Lung (tissue), 12 donors: ENCODE results near the gene COL6A2. TPM values are rescaled to one million over a fixed set of nuclear protein-coding genes. Genes with fewer than 3 reads are reported as not detected.

ENCODE experiments used
- ATAC-seq: fragments of 200-7000 bp; cut with Tn5 transposase; one replicate; pipeline ENCODE4 v1.9.1; 2020; ENCODE audit warnings: moderate number of reproducible peaks; ENCODE audit not compliant: insufficient read depth, low FRiP score
- DNase-seq, 3 donors: peaks; one replicate each; pipeline ENCODE4 v3.0.0-alpha.2; 2013 to 2017
- H3K27ac ChIP-seq, 2 donors: one replicate each; pipeline ENCODE4 v1.5.1; 2013; ENCODE audit warnings: mild to moderate bottlenecking in 2 of 2, moderate library complexity in 2 of 2, control low read depth in 1 of 2, inconsistent platforms in 1 of 2, low read depth in 1 of 2, low read length in 1 of 2
- H3K27me3 ChIP-seq, 3 donors: one replicate each; pipeline ENCODE4 v1.5.1; 2013; ENCODE audit warnings: low read length in 2 of 3; ENCODE audit not compliant: control insufficient read depth in 3 of 3, insufficient read depth in 3 of 3
- H3K36me3 ChIP-seq, 4 donors: one replicate each; pipeline ENCODE4 v1.5.1; 2013; ENCODE audit warnings: low read length in 4 of 4, mild to moderate bottlenecking in 1 of 4, moderate library complexity in 1 of 4; ENCODE audit not compliant: control insufficient read depth in 4 of 4, insufficient read depth in 4 of 4
- H3K4me1 ChIP-seq, 5 donors: one replicate each; pipeline ENCODE4 v1.5.1; 2013; ENCODE audit warnings: low read length in 5 of 5, mild to moderate bottlenecking in 2 of 5, moderate library complexity in 1 of 5; ENCODE audit not compliant: control insufficient read depth in 5 of 5, insufficient read depth in 5 of 5
- H3K4me3 ChIP-seq: one replicate; pipeline ENCODE4 v1.5.1; 2013; ENCODE audit warnings: mild to moderate bottlenecking, control low read depth, moderate library complexity
- H3K9ac ChIP-seq, 2 donors: one replicate each; pipeline ENCODE4 v1.5.1; 2013; ENCODE audit warnings: low read length in 2 of 2, control low read depth in 1 of 2; ENCODE audit not compliant: insufficient read depth in 1 of 2
- H3K9me3 ChIP-seq, 4 donors: one replicate each; pipeline ENCODE4 v1.5.1; 2013; ENCODE audit warnings: low read length in 3 of 4, mild to moderate bottlenecking in 1 of 4, moderate library complexity in 1 of 4; ENCODE audit not compliant: control insufficient read depth in 4 of 4, insufficient read depth in 3 of 4
- WGBS, 2 donors: extraction: QIAGEN DNeasy Blood & Tissue Kit; methylation state at CpG; one replicate each; pipeline ENCODE4 v1.1.7; 2013; 5-methylcytosine and 5-hydroxymethylcytosine counted together
- polyA plus RNA-seq, 2 donors: library from polyadenylated mRNA; stranded (reverse); fragments of 200-250 nt; gene quantifications; one replicate each; pipeline ENCODE4 v1.2.1, GENCODE V29; 2013
- total RNA-seq, 2 donors: library from RNA; depleted of rRNA in 1 of 2; stranded (reverse); fragments of >200 nt in 1 of 2; gene quantifications; one replicate each; pipeline ENCODE4 v1.2.1, GENCODE V29; 2014 to 2021
- TF ChIP-seq, protein P1 (sequence below): IDR thresholded peaks from 2 replicates; pipeline ENCODE4 v1.5.1; 2012; ENCODE audit warnings: mild to moderate bottlenecking; ENCODE audit errors: control extremely low read depth, extremely low read depth
- donor health status: control.
- donor health status: control.
- donor health status: Bipolar disorder and iron deficiency.
- donor health status: healthy.
- donor health status: DM: yes; HTN: yes; CAD: no.

The COL6A2 gene
- total and polyA plus RNA-seq, 4 donors: 192 to 466 (median 292) TPM

DNA sequence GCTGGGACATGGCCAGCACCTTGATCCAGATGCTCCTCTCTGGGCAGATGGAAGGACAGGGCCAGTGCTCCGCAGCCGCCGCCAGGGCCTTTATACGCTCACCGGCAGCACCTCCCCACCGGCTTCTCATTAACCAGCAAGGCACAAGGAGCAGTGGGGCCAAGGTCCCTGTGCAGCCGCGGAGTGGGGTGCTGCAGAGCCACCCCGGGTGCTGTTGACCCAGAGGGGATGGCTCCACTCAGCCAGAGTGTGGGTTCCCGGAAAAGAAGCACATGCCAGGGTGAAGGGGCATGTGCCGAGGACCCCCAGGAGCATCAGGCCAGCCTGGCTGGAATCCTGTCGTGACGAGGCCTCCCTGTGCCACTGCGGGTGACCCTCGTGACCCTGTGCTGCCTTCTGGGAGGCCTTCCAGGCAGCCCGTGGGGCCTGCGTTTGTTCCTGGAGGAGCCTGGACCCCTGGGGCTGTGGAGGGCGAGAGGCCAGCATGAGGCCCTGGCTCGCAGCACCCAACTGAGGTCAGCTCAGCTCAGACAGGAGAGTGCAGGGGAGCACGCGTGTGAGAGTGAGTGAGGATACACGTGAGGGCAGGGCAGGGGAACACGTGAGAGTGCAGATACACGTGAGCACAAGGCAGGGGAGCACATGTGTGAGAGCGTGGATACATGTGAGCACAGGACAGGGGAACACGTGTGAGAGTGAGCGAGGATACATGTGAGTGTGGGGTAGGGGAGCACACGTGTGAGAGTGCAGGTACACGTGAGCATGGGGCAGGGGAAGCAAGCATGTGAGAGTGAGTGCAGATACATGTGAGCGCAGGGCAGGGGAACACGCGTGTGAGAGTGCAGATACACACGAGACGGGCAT is 57.8 kb downstream of the COL6A2 start, which contains the start of gene FTCD:
FTCD (minus strand) TSS at position 66 of the 864 bp plus-strand sequence; CDS start at position 10, 56 bp downstream.
- Histone ChIP-seq H3K9ac (no peak within 1 kb of the TSS), H3K27me3 (no peaks in the 10 kb centered on the region), H3K4me3 (no peak within 1 kb of the TSS), H3K36me3 (peaks cover 0 to 3% (median 0%) of the 10 kb centered on the region in 4 donors), H3K27ac (no peak within 1 kb of the TSS), H3K4me1 (peaks cover 0 to 13% (median 6%) of the 10 kb centered on the region in 5 donors), H3K9me3 (peaks cover 0 to 1% (median 0%) of the 10 kb centered on the region in 4 donors)
- TF ChIP-seq, protein P1, sequence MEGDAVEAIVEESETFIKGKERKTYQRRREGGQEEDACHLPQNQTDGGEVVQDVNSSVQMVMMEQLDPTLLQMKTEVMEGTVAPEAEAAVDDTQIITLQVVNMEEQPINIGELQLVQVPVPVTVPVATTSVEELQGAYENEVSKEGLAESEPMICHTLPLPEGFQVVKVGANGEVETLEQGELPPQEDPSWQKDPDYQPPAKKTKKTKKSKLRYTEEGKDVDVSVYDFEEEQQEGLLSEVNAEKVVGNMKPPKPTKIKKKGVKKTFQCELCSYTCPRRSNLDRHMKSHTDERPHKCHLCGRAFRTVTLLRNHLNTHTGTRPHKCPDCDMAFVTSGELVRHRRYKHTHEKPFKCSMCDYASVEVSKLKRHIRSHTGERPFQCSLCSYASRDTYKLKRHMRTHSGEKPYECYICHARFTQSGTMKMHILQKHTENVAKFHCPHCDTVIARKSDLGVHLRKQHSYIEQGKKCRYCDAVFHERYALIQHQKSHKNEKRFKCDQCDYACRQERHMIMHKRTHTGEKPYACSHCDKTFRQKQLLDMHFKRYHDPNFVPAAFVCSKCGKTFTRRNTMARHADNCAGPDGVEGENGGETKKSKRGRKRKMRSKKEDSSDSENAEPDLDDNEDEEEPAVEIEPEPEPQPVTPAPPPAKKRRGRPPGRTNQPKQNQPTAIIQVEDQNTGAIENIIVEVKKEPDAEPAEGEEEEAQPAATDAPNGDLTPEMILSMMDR: no peak
- ATAC-seq: no peak
- DNase-seq: peak in 1 of 3 donors; percentile 9
- 85 to 91% methylated on average over 34 of the region's 34 CpGs for WGBS, 2 donors

DNA sequence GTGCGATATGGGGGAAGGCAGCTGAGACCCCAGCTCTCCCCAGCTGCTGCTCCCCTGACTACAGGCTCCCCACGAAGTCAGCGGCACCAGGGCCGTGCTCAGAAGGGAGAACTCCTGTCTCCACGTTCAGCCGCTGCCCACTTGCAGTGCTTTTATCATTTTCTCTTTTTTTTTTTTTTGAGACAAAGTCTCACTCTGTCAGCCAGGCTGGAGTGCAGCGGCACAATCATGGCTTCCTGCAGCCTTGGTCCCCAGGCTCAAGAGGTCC is 58.4 kb downstream of the COL6A2 start:
- peaks cover 0 to 2% (median 0%) of the 10 kb centered on the region in 3 donors for H3K27me3 ChIP-seq
- no peak for ATAC-seq
- no peak overlapping the region for H3K4me3 ChIP-seq
- H3K9me3 ChIP-seq: peaks cover 0 to 1% (median 0%) of the 10 kb centered on the region in 4 donors
- peaks cover 0 to 13% (median 6%) of the 10 kb centered on the region in 5 donors for H3K4me1 ChIP-seq
- WGBS, 2 donors: 85 to 90% methylated on average over 7 of the region's 7 CpGs
- H3K27ac ChIP-seq: no peak overlapping the region
- TF ChIP-seq, protein P1: no peak
- H3K9ac ChIP-seq: no peak overlapping the region
- H3K36me3 ChIP-seq: peaks cover 0 to 4% (median 1%) of the 10 kb centered on the region in 4 donors
- DNase-seq: peak in 1 of 3 donors; percentile 6

DNA sequence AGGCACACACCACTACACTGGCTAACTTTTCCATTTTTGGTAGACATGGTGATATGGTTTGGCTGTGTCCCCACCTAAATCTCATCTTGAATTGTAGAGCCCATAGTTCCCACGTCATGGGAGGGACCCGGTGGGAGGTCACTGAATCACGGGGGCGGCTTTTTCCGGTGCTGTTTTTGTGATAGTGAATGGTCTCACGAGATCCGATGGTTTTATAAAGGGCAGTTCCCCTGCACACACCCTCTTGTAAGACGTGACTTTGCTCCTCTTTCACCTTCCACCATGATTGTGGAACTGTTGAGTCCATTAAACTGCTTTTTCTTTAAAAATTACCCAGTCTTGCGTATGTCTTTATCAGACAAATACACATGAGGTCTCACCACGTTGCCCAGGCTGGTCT is 58.8 kb downstream of the COL6A2 start:
- TF ChIP-seq, protein P1: no peak
- H3K36me3 ChIP-seq: peaks cover 0 to 7% (median 1%) of the 10 kb centered on the region in 4 donors
- peak in 1 of 3 donors; percentile 9 for DNase-seq
- no peak for ATAC-seq
- 89 to 91% methylated on average over 10 of the region's 10 CpGs for WGBS, 2 donors
- H3K27ac ChIP-seq: no peak overlapping the region
- H3K4me1 ChIP-seq: peaks cover 0 to 13% (median 6%) of the 10 kb centered on the region in 5 donors
- peaks cover 0 to 1% (median 0%) of the 10 kb centered on the region in 4 donors for H3K9me3 ChIP-seq
- peaks cover 0 to 4% (median 0%) of the 10 kb centered on the region in 3 donors for H3K27me3 ChIP-seq
- no peak overlapping the region for H3K9ac ChIP-seq
- no peak overlapping the region for H3K4me3 ChIP-seq
